HCT116 (cell line): ENCODE results near the gene TEX48.

Experiments
- CBX3 ChIP-seq: IDR thresholded peaks from 2 replicates; pipeline ENCODE4 v1.6.1; 2012; ENCODE audit warnings: low read depth
- CEBPB ChIP-seq: IDR thresholded peaks from 2 replicates; pipeline ENCODE4 v1.6.1; 2012; ENCODE audit warnings: low read depth
- EGR1 ChIP-seq: IDR thresholded peaks from 2 replicates; pipeline ENCODE4 v1.6.1; 2012; ENCODE audit warnings: low read depth
- EZH2 ChIP-seq: fragments of 200-600 bp; sonication (generic); IDR thresholded peaks from 2 replicates; pipeline ENCODE4 v1.6.1; 2017; ENCODE audit warnings: antibody characterized with exemption, mixed run types
- EZH2phosphoT487 ChIP-seq: fragments of 200-600 bp; IDR thresholded peaks from 2 replicates; pipeline ENCODE4 v1.6.1; 2018; ENCODE audit warnings: antibody characterized with exemption, borderline replicate concordance
- FOSL1 ChIP-seq: IDR thresholded peaks from 2 replicates; pipeline ENCODE4 v1.6.1; 2012; ENCODE audit warnings: low read depth
- POLR2A ChIP-seq: IDR thresholded peaks from 2 replicates; pipeline ENCODE4 v1.7.0; 2011; ENCODE audit warnings: borderline replicate concordance; ENCODE audit not compliant: insufficient read depth, insufficient read length; ENCODE audit errors: extremely low read depth
- POLR2AphosphoS5 ChIP-seq: IDR thresholded peaks from 2 replicates; pipeline ENCODE4 v1.6.1; 2011; ENCODE audit warnings: mild to moderate bottlenecking, low read depth, low read length, moderate library complexity
- SRF ChIP-seq: IDR thresholded peaks from 2 replicates; pipeline ENCODE4 v1.6.1; 2012; ENCODE audit warnings: low read depth
- YY1 ChIP-seq: IDR thresholded peaks from 2 replicates; pipeline ENCODE4 v1.6.1; 2011; ENCODE audit warnings: low read length, low read depth, moderate library complexity, mild to moderate bottlenecking; ENCODE audit not compliant: insufficient replicate concordance; ENCODE audit errors: extremely low read depth
- ZFX ChIP-seq: fragments of 450-650 bp; IDR thresholded peaks from 2 replicates; pipeline ENCODE4 v1.6.1; 2017
- TF ChIP-seq, protein P1 (sequence below), 3 experiments: fragments of 200-600 bp in 1 of 3; sonication (generic) in 1 of 3; IDR thresholded peaks in 2 of 3; conservative IDR thresholded peaks in 1 of 3; 2 replicates each; pipeline ENCODE4 v1.5.1; 2012 to 2017; ENCODE audit warnings: low read depth in 2 of 3, low read length in 2 of 3, antibody characterized with exemption in 1 of 3, borderline replicate concordance in 1 of 3, control low read depth in 1 of 3, mild to moderate bottlenecking in 1 of 3, mixed read lengths in 1 of 3, mixed run types in 1 of 3, moderate library complexity in 1 of 3; ENCODE audit not compliant: insufficient read depth in 1 of 3
- TF ChIP-seq, protein P2 (sequence below): IDR thresholded peaks from 2 replicates; pipeline ENCODE4 v1.6.1; 2012
- TF ChIP-seq, protein P3 (sequence below): IDR thresholded peaks from 2 replicates; pipeline ENCODE4 v1.6.1; 2011; ENCODE audit warnings: mild to moderate bottlenecking, low read length, moderate library complexity; ENCODE audit not compliant: insufficient replicate concordance; ENCODE audit errors: extremely low read depth

DNA sequence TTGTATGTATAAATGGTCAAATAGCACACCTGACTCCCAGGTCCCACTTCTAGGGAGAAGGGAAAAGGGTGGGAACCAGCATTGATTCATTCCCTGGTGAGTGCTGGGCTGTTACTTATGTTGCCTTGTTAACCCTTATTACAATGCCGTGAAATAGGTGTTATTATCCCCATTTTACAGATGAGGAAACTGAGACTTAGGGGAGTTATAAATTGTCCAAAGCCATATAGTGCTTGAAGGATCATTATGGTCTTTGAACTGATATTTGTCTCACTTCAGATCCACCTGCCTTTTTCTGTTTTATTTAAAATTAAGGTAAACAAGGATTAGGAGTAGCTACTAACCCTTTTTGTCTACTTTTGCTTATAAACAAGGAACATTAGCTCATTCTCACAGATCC is 54.4 kb downstream of the TEX48 start:
- no peak for TF ChIP-seq POLR2A
- TF ChIP-seq POLR2AphosphoS5 = no peak
- TF ChIP-seq, protein P1, sequence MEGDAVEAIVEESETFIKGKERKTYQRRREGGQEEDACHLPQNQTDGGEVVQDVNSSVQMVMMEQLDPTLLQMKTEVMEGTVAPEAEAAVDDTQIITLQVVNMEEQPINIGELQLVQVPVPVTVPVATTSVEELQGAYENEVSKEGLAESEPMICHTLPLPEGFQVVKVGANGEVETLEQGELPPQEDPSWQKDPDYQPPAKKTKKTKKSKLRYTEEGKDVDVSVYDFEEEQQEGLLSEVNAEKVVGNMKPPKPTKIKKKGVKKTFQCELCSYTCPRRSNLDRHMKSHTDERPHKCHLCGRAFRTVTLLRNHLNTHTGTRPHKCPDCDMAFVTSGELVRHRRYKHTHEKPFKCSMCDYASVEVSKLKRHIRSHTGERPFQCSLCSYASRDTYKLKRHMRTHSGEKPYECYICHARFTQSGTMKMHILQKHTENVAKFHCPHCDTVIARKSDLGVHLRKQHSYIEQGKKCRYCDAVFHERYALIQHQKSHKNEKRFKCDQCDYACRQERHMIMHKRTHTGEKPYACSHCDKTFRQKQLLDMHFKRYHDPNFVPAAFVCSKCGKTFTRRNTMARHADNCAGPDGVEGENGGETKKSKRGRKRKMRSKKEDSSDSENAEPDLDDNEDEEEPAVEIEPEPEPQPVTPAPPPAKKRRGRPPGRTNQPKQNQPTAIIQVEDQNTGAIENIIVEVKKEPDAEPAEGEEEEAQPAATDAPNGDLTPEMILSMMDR (IDR thresholded peaks at IDR 0.05 in 2 of 3, conservative IDR thresholded peaks at IDR 0.05 in 1 of 3; ENCODE audit: borderline replicate concordance in 1 of 3, insufficient read depth in 1 of 3, low read depth in 2 of 3, low read length in 2 of 3) = no peak
- no peak for TF ChIP-seq EGR1
- TF ChIP-seq EZH2 = no peak
- TF ChIP-seq YY1 = no peak
- TF ChIP-seq CEBPB = no peak
- TF ChIP-seq, protein P2, sequence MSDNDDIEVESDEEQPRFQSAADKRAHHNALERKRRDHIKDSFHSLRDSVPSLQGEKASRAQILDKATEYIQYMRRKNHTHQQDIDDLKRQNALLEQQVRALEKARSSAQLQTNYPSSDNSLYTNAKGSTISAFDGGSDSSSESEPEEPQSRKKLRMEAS = no peak
- no peak for TF ChIP-seq EZH2phosphoT487
- TF ChIP-seq, protein P3, sequence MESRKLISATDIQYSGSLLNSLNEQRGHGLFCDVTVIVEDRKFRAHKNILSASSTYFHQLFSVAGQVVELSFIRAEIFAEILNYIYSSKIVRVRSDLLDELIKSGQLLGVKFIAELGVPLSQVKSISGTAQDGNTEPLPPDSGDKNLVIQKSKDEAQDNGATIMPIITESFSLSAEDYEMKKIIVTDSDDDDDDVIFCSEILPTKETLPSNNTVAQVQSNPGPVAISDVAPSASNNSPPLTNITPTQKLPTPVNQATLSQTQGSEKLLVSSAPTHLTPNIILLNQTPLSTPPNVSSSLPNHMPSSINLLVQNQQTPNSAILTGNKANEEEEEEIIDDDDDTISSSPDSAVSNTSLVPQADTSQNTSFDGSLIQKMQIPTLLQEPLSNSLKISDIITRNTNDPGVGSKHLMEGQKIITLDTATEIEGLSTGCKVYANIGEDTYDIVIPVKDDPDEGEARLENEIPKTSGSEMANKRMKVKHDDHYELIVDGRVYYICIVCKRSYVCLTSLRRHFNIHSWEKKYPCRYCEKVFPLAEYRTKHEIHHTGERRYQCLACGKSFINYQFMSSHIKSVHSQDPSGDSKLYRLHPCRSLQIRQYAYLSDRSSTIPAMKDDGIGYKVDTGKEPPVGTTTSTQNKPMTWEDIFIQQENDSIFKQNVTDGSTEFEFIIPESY = no peak
- TF ChIP-seq CBX3 = no peak
- no peak for TF ChIP-seq FOSL1
- no peak for TF ChIP-seq SRF
- no peak for TF ChIP-seq ZFX
